Epidermal melanocyte (primary cell): Measurements from ENCODE around the gene VPS41.

Experiments used
- DNase-seq: peaks from one replicate; pipeline ENCODE4 v3.0.0; 2011; ENCODE audit warnings: low spot score; ENCODE audit not compliant: insufficient read length

Gene VPS41

GRCh38 chr7:38736138-38736537 lies 172.9 kb downstream of the VPS41 start:
- no peak for DNase-seq

DNA sequence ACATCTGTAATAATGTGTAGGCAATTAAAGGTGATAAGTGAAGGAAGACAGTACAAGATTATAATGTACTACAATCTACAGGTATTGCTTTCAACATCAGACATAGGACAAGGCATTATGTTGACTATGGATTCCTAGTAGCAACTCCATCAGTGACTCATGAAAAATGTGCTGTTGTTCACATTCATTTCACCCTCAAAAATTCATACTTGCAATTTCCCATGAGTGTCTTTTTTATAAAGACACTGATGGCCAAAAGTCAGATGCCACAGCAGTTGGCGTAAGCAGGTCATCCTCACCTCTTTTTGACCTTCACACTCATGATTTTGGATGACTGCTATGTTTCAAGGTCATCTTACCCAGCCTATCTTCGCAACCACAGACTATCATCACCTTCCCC lies 177.8 kb downstream of the VPS41 start:
- DNase-seq, result no peak

GRCh38 chr7:38728145-38728544 lies 180.8 kb downstream of the VPS41 start:
- DNase-seq, result no peak

DNA sequence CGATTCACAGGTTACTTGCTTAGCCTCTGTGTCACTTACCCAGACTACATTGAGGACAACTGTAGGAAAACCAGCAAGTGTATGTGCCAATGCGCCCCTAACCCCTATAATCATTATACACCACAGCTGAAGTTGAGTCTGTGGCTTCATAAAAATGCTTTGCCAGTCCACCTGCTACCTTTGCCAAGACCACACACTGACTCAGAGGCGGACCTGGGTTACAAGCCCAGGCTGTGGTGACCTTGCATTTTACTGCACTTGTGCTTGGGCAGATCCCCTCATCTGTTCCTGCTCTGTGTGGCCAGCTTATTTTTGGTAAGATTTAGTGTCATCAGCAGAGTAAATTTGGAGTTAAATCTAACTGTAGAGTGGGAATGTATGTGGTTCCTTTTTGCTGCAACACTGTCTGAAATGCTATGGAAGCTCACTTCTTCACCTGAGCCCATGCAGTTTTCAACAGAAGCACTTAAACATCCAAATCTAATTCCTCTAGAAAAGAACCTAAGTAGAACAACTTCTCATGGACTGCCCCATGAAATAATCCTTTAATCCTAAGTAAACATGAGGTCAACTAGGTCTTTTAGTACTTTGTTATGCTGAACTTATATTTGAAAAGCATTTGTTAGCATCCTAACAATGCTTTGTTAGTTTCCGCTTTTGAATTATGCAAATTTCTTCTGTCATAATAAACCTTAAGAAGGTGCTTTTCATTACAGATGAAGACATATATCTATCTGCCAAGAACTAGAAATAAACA lies 181.6 kb downstream of the VPS41 start:
- DNase-seq, result no peak

GRCh38 chr7:38723327-38723726 lies 185.7 kb downstream of the VPS41 start:
- DNase-seq, result no peak

- no peak for DNase-seq
Observed at GRCh38 chr7:38716397-38716796, 192.6 kb downstream of the VPS41 start.

DNA sequence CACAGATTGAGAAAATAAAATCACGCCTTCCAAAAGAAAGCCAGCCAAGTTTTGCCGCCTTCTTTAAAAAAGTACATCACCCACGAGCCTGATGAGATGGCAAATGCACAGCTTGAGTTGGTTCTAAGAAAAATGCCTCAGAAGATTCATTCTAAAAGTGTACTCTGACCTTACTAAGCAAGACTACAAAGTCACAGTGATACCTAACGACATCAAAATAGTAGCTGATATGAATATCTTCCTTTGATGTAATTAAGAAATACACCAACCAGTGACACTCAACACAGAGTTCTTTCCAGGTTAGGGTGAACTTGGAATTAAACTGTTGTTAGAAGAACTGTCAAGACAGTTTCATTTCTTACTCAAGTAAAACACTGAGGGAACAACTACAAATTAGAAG lies 199.9 kb downstream of the VPS41 start:
- DNase-seq, result no peak

DNA sequence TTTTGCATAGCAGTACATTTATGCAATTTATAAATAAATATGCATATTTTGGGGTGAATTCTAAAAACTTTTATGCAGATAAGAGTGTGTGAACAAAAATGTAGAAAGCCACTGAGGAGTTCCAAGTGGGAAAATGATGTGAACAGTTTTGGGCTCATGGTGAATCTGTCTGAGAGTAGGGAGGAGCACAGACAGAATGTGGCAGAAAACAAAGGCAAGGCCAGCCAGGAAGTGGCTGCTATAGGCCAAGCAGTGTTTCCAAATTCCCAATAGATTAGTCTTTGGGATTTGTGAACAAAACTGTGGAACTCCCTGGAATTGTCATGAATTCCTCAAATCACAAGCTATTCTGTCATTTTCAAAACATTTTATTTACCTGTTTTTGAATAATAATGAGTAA lies 204.2 kb downstream of the VPS41 start:
- DNase-seq, result no peak

GRCh38 chr7:38704041-38704547 lies 204.9 kb downstream of the VPS41 start:
- DNase-seq, result no peak

DNA sequence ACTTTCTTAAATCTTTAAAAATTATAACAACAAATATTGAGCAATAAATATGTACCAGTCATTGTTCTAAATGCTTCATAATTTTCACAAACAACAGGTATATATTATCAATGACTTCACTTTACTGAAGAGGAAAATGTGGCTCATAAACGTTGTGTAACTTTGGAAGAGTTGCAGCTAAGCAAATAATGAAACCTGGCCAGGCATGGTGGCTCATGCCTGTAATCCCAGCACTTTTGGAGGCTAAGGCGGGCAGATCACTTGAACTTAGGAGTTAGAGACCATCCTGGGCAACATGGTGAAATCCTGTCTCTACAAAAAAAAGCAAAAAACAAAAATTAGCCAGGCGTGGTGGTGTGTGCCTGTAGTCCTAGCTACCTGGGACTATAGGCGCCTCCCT lies 205.9 kb downstream of the VPS41 start:
- DNase-seq, result no peak

DNA sequence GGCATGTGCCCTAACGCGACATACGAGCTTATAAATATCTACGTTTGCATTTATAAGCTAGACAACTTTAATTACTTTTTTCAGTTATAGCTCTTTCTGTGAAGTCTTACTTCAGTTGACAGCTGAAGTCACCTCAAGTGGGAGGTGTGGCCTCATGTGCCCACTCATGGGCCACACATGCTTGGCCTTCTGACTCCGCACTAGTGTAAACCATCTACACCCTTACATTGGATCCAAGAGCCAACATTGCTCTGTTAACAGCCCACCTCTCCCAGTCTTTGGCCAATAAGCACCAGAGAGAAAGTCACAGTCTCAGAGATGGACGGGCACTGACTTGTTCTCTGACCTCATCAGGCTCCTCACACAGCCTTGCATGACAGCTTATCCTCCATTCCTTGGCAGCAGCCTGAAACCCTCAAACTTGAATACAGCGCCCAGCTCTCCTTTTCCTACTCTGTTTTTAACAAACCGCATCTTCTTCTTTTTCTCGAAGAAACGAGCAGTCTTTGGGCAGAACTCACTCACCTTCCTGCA lies 206.9 kb downstream of the VPS41 start:
- DNase-seq, result no peak

DNA sequence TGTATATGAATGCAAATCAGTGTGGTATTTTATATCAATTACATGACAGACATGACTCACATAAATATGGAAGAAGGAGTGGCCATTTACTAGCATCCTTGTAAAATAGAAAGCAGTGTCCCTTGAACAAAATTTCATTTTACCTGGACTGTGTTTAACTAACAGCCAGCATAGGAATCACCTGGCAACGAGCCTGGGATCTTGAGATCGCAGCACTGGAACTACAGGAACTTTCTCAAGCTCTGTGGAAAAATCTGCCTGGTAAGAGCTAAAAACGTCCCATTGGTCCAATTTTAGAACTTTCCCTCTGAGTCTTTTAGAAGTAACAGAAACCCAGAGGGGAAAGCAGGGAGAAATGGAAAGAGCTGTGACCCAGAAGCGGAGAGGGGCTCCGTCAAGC lies 208.9 kb downstream of the VPS41 start:
- DNase-seq, result no peak

GRCh38 chr7:38699471-38699870 lies 209.5 kb downstream of the VPS41 start:
- no peak for DNase-seq

DNA sequence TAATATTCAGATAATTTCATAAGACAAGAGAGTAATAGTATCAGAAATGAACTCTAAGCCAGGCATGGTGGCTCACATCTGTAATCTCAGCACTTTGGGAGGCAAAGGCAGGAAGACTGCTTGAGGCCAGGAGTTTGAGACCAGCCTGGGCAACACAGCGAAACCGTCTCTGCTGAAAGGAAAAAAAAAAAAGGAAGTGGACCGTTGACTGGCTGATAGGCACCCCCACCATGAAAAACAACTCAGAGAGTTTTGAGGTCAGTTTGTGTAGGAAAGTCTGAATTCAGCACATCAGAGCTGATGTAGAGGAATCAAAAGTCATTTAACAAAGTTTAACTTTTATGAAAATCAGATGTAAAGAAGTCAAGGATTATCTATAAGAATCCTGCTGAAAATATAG lies 214.7 kb downstream of the VPS41 start:
- no peak for DNase-seq

DNA sequence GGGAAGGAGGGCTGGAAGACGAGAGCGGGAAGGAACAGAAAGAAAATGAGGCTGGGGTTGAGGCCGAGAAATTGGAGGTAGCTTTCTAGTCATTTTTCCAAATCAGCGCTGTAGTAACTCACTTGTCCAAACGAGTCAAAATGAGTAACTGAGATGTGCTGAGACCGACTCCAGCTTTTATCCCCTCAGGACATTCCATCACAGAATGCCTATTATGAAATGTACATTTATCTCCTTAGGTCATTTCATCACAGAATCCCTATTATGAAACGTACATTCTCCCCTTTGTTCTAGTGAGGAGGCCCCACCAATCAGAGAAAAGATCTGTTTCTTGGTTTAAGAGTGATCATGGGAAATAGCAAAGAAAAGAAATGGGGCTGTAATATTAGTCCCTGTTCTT lies 222.1 kb downstream of the VPS41 start:
- DNase-seq, result no peak

DNA sequence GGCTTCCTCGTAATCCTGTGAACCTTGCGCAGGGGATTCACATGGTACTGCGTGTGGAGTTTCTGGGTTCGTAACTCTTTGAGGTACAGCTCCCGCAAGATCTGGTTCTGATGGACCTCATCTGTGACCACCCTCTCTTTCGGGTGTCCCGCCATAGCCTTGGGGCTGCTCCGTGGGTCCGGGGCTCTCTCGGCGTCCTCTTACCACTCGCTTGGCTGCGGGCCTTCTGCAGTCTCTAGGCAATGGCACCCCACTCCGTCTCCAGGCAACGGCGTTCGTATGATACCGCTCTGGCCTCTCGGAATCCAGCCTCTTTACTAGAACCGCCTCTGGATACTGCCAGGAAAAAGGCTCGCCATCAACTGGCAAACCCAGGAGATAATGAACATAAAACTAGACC lies 223.1 kb downstream of the VPS41 start:
- no peak for DNase-seq

- no peak for DNase-seq
Observed at GRCh38 chr7:38682606-38683005, 226.4 kb downstream of the VPS41 start.

GRCh38 chr7:38681882-38682281 lies 227.1 kb downstream of the VPS41 start:
- DNase-seq, result no peak

- no peak for DNase-seq
Observed at GRCh38 chr7:38679419-38679818, 229.6 kb downstream of the VPS41 start.

- no peak for DNase-seq
Observed at GRCh38 chr7:38678698-38679054, 230.3 kb downstream of the VPS41 start.

GRCh38 chr7:38677981-38678697 lies 230.9 kb downstream of the VPS41 start:
- no peak for DNase-seq

GRCh38 chr7:38675494-38676106 lies 233.4 kb downstream of the VPS41 start:
- no peak for DNase-seq
